PC-9 (cell line): ENCODE data around the gene AMN1. TPM values are rescaled to one million over a fixed set of nuclear protein-coding genes. Genes with fewer than 3 reads are reported as not detected.

Experiments used
- BruUV-seq: library from RNA; stranded (reverse); fragments of 400-500 nt; replicated peaks from 2 replicates; lab custom pipeline; 2021; lab: Mats Ljungman, UMichigan
- CTCF ChIA-PET: fragments of 300-600 bp; sonication (Branson Sonifier 250); formaldehyde crosslinking; loops from one replicate; lab custom pipeline; 2022; ENCODE audit warnings: antibody characterized with exemption; lab: Charles Lee
- POLR2A ChIA-PET: fragments of 300-600 bp; sonication (Branson Sonifier 250); formaldehyde crosslinking; loops from one replicate; lab custom pipeline; 2022; ENCODE audit warnings: antibody characterized with exemption; ENCODE audit not compliant: unreplicated experiment; lab: Charles Lee
- DNase-seq, 2 experiments: peaks; one replicate each; pipeline versions ENCODE4 v3.0.0 to v3.0.0-alpha.2; 2015 to 2022; ENCODE audit warnings: mixed read lengths in 1 of 2
- H2AFZ ChIP-seq: fragments of 200-600 bp; sonication (generic); 2 replicates; pipeline ENCODE4 v1.8.1; 2017; ENCODE audit warnings: antibody characterized with exemption
- H3F3A ChIP-seq: fragments of 200-600 bp; sonication (generic); 2 replicates; pipeline ENCODE4 v1.8.1; 2017; ENCODE audit warnings: antibody characterized with exemption, mild to moderate bottlenecking, low read depth; ENCODE audit not compliant: insufficient read depth
- H3K27ac ChIP-seq: fragments of 200-600 bp; sonication (generic); 2 replicates; pipeline ENCODE4 v1.6.1; 2016; ENCODE audit warnings: mixed run types
- H3K27me3 ChIP-seq: fragments of 200-600 bp; sonication (generic); 2 replicates; pipeline ENCODE4 v1.6.1; 2016; ENCODE audit warnings: low read depth, mixed run types; ENCODE audit not compliant: insufficient read depth
- H3K36me3 ChIP-seq: fragments of 200-600 bp; sonication (generic); 2 replicates; pipeline ENCODE4 v1.6.1; 2016; ENCODE audit warnings: low read depth, mixed run types
- H3K4me1 ChIP-seq: fragments of 200-600 bp; sonication (generic); replicated peaks from 2 replicates; pipeline ENCODE4 v1.6.1; 2016; ENCODE audit warnings: mixed run types; ENCODE audit not compliant: insufficient read depth
- H3K4me2 ChIP-seq: fragments of 200-600 bp; sonication (generic); 2 replicates; pipeline ENCODE4 v1.6.1; 2017; ENCODE audit warnings: mixed run types
- H3K4me3 ChIP-seq: fragments of 200-600 bp; sonication (generic); 2 replicates; pipeline ENCODE4 v1.6.1; 2016; ENCODE audit warnings: mixed run types
- H3K79me2 ChIP-seq: fragments of 200-600 bp; sonication (generic); 2 replicates; pipeline ENCODE4 v1.6.1; 2017; ENCODE audit warnings: low read depth, mixed run types
- H3K9me2 ChIP-seq: fragments of 200-600 bp; sonication (generic); 2 replicates; pipeline ENCODE4 v1.8.1; 2017; ENCODE audit warnings: mild to moderate bottlenecking; ENCODE audit not compliant: insufficient read depth
- H3K9me3 ChIP-seq: fragments of 200-600 bp; sonication (generic); 2 replicates; pipeline ENCODE4 v1.8.1; 2016; ENCODE audit warnings: low read depth; ENCODE audit not compliant: insufficient read depth
- H4K20me1 ChIP-seq: fragments of 200-600 bp; sonication (generic); 2 replicates; pipeline ENCODE4 v1.8.1; 2017; ENCODE audit not compliant: insufficient read depth
- CTCF ChIP-seq: fragments of 200-600 bp; sonication (generic); conservative IDR thresholded peaks from 2 replicates; pipeline ENCODE4 v1.6.1; 2017; ENCODE audit warnings: mixed run types, antibody characterized with exemption, mild to moderate bottlenecking, moderate library complexity
- EZH2 ChIP-seq: fragments of 200-600 bp; sonication (generic); IDR thresholded peaks from 2 replicates; pipeline ENCODE4 v1.8.0; 2017; ENCODE audit warnings: antibody characterized with exemption, low read depth
- intact Hi-C: fragments of 100-400 bp; cut with micrococcal nuclease; formaldehyde crosslinking; loops from one replicate; pipeline ENCODE4 v1.10.0; 2022; ENCODE audit not compliant: unreplicated experiment
- total RNA-seq: library from RNA; stranded (reverse); gene quantifications from 2 replicates; pipeline ENCODE4 v1.2.3, GENCODE V29; 2021

The AMN1 gene
- total RNA-seq, 1 experiment from 2014 or later: 7.4 TPM

GRCh38 chr12:31658471-31659086, 70.2 kb downstream of the AMN1 start:
- POLR2A ChIA-PET: interaction anchor here (0.5 to 0.7 kb wide), 5 partner anchors 15 to 1659 kb away, joined by 3 to 4 read pairs (median 3); no protein-coding TSS in a partner anchor
- Histone ChIP-seq H3K4me1 (peaks cover 17% of the 10 kb centered on the region), H3K4me3 (peak overlapping the region; percentile 62), H3K9me2 (no peaks in the 10 kb centered on the region), H3K36me3 (no peaks in the 10 kb centered on the region), H4K20me1 (no peaks in the 10 kb centered on the region), H3K79me2 (no peaks in the 10 kb centered on the region), H3K4me2 (peak overlapping the region; percentile 83), H3K9me3 (no peaks in the 10 kb centered on the region), H3F3A (peaks cover 7% of the 10 kb centered on the region; the same call in 1 of the 2 replicates), H3K27me3 (no peaks in the 10 kb centered on the region), H3K27ac (peak overlapping the region; percentile 63), H2AFZ (peak overlapping the region; percentile 94)
- TF ChIP-seq EZH2 (no peak), CTCF (no peak)
- no TSS peak for BruUV-seq
- intact Hi-C loops: loop anchor here (1.0 to 5.0 kb wide), 7 partner anchors 71 to 1097 kb away; partner anchors contain the start of genes AMN1, DNM1L, RESF1 and YARS2
- CTCF ChIA-PET: interaction anchor here (0.5 to 1.0 kb wide), 4 partner anchors 255 to 1259 kb away, joined by 3 to 5 read pairs (median 4); no protein-coding TSS in a partner anchor
- no peak for DNase-seq

GRCh38 chr12:31655792-31656191, 73.0 kb downstream of the AMN1 start:
- no peaks in the 10 kb centered on the region for H3K36me3 ChIP-seq
- TF ChIP-seq EZH2 (no peak), CTCF (no peak)
- intact Hi-C loops: loop anchor here (5.0 kb wide), 1 partner anchor 333 kb away; no protein-coding TSS in a partner anchor
- no peak overlapping the region for H3K27ac ChIP-seq
- H3K9me3 ChIP-seq: no peaks in the 10 kb centered on the region
- BruUV-seq: no TSS peak
- CTCF ChIA-PET: no interaction called here
- peaks cover 19% of the 10 kb centered on the region for H3K4me1 ChIP-seq
- no peaks in the 10 kb centered on the region for H3K79me2 ChIP-seq
- H4K20me1 ChIP-seq: no peaks in the 10 kb centered on the region
- H3K4me2 ChIP-seq: no peak overlapping the region
- DNase-seq: no peak
- H2AFZ ChIP-seq: peak overlapping the region; percentile 36; the same call in 1 of the 2 replicates
- H3K27me3 ChIP-seq: no peaks in the 10 kb centered on the region
- H3F3A ChIP-seq: peaks cover 7% of the 10 kb centered on the region; the same call in 1 of the 2 replicates
- no peaks in the 10 kb centered on the region for H3K9me2 ChIP-seq
- H3K4me3 ChIP-seq: no peak overlapping the region
- POLR2A ChIA-PET: no interaction called here

DNA sequence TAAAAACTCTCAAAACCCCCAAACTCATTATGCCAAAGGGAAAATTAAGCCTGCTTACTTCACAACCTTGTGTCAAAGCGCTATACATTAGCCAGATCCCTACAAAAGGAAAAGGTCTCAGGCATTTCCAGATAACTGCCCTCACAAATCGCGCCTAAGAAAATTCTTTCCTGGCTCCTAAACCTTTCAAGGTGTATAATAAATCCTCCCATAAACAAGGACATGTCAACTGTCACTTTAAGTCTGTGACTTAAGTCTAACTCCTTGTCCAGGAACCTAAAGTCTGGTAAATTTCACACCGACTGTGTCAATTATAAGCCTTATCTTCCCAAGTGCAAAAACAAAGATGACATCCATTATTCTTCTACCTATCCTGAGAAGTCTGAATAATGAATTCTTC, 73.6 kb downstream of the AMN1 start:
- POLR2A ChIA-PET: no interaction called here
- H3K27me3 ChIP-seq: no peaks in the 10 kb centered on the region
- no TSS peak for BruUV-seq
- no peaks in the 10 kb centered on the region for H3K9me2 ChIP-seq
- no peaks in the 10 kb centered on the region for H3K79me2 ChIP-seq
- H3K36me3 ChIP-seq: no peaks in the 10 kb centered on the region
- H3K4me3 ChIP-seq: no peak overlapping the region
- H3K4me2 ChIP-seq: no peak overlapping the region
- H4K20me1 ChIP-seq: no peaks in the 10 kb centered on the region
- intact Hi-C loops: loop anchor here (5.0 kb wide), 1 partner anchor 333 kb away; no protein-coding TSS in a partner anchor
- peak overlapping the region; percentile 36; the same call in 1 of the 2 replicates for H2AFZ ChIP-seq
- DNase-seq: no peak
- no peak for TF ChIP-seq CTCF
- no peak for TF ChIP-seq EZH2
- peaks cover 13% of the 10 kb centered on the region for H3K4me1 ChIP-seq
- CTCF ChIA-PET: no interaction called here
- no peaks in the 10 kb centered on the region for H3K9me3 ChIP-seq
- H3K27ac ChIP-seq: no peak overlapping the region
- peaks cover 7% of the 10 kb centered on the region; the same call in 1 of the 2 replicates for H3F3A ChIP-seq
